DND-41 (cell line): ENCODE results near the gene NRG3.

Source experiments
- ATAC-seq: fragments of 200-7000 bp; cut with Tn5 transposase; 3 replicates; pipeline ENCODE4 v1.9.1; 2021; ENCODE audit warnings: low read depth; ENCODE audit not compliant: insufficient read depth
- DNase-seq: peaks from one replicate; pipeline ENCODE4 v3.0.0-alpha.2; 2020
- H2AFZ ChIP-seq: 2 replicates; pipeline ENCODE4 v1.6.0; 2012; ENCODE audit warnings: low read depth, low read length
- H3K27ac ChIP-seq: 2 replicates; pipeline ENCODE4 v1.5.1; 2012; ENCODE audit warnings: low read length, inconsistent platforms
- H3K27me3 ChIP-seq: fragments of 200-600 bp; sonication (generic); 2 replicates; pipeline ENCODE4 v1.6.0; 2012; ENCODE audit warnings: low read length, mild to moderate bottlenecking, inconsistent platforms; ENCODE audit not compliant: insufficient read depth, poor library complexity
- H3K36me3 ChIP-seq: 2 replicates; pipeline ENCODE4 v1.5.1; 2012; ENCODE audit warnings: low read length, inconsistent platforms; ENCODE audit not compliant: insufficient read depth
- H3K4me1 ChIP-seq: 2 replicates; pipeline ENCODE4 v1.5.1; 2012; ENCODE audit warnings: mild to moderate bottlenecking, low read length; ENCODE audit not compliant: insufficient read depth
- H3K4me2 ChIP-seq: 2 replicates; pipeline ENCODE4 v1.6.0; 2012; ENCODE audit warnings: mild to moderate bottlenecking, moderate library complexity, low read length, inconsistent platforms; ENCODE audit not compliant: insufficient read depth
- H3K4me3 ChIP-seq, 2 experiments: fragments of 200-600 bp in 1 of 2; shearing (Covaris generic) in 1 of 2; 2 replicates each; pipeline ENCODE4 v1.5.1; 2012 to 2016; ENCODE audit warnings: inconsistent platforms in 2 of 2, low read length in 2 of 2, mild to moderate bottlenecking in 2 of 2, low read depth in 1 of 2, moderate library complexity in 1 of 2
- H3K79me2 ChIP-seq: 2 replicates; pipeline ENCODE4 v1.6.0; 2012; ENCODE audit warnings: low read length, inconsistent platforms; ENCODE audit not compliant: insufficient read depth
- H3K9ac ChIP-seq: 2 replicates; pipeline ENCODE4 v1.6.0; 2012; ENCODE audit warnings: low read depth, mild to moderate bottlenecking, inconsistent platforms, low read length, moderate library complexity
- H3K9me3 ChIP-seq: 2 replicates; pipeline ENCODE4 v1.5.1; 2012; ENCODE audit warnings: low read length, moderate library complexity, mild to moderate bottlenecking, inconsistent platforms; ENCODE audit not compliant: insufficient read depth, severe bottlenecking
- H4K20me1 ChIP-seq: 2 replicates; pipeline ENCODE4 v1.6.0; 2012; ENCODE audit warnings: low read length; ENCODE audit not compliant: insufficient read depth
- EZH2 ChIP-seq: IDR thresholded peaks from 3 replicates; pipeline ENCODE4 v1.6.1; 2012; ENCODE audit warnings: borderline replicate concordance, low read depth, mild to moderate bottlenecking, moderate library complexity, low read length, inconsistent platforms; ENCODE audit not compliant: severe bottlenecking
- TF ChIP-seq, protein P1 (sequence below): IDR thresholded peaks from 2 replicates; pipeline ENCODE4 v1.5.1; 2012; ENCODE audit warnings: borderline replicate concordance, low read length, moderate library complexity, mild to moderate bottlenecking; ENCODE audit not compliant: poor library complexity, severe bottlenecking; ENCODE audit errors: extremely low read depth

NRG3 gene

DNA sequence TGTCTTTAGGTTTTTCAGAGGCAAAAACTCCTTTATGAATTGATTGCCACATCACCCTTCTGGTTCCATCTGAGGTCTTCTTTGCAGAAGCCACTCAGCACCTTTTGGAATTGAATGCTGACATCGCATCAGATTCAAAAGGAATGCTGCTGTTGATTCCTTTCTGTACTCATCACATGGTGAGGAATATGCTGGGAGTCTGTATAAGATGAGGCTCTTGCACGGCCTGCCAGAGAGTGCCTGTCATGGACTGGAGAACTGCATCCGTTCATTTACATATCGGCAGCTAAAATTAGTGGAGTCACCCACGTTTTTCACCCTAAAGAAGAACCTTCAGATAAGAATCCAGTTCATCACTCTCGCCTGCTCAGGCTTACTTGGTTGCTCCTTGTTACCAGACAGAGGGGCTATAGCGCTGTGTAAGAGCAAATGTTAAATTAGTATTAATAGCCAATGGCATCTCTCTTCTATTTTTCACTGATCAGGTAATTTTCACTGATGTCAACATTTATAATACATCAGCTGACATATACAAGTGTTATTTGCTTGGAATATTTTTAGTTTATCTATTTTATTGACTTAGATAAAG lies 14.3 kb downstream of the NRG3 start:
- Histone ChIP-seq H3K27ac (no peak overlapping the region), H3K9me3 (no peaks in the 10 kb centered on the region), H2AFZ (no peak overlapping the region), H3K27me3 (no peaks in the 10 kb centered on the region), H4K20me1 (no peaks in the 10 kb centered on the region), H3K4me2 (no peak overlapping the region), H3K4me1 (no peaks in the 10 kb centered on the region), H3K79me2 (no peaks in the 10 kb centered on the region), H3K4me3 (no peak overlapping the region), H3K36me3 (no peaks in the 10 kb centered on the region), H3K9ac (no peak overlapping the region)
- TF ChIP-seq, protein P1, sequence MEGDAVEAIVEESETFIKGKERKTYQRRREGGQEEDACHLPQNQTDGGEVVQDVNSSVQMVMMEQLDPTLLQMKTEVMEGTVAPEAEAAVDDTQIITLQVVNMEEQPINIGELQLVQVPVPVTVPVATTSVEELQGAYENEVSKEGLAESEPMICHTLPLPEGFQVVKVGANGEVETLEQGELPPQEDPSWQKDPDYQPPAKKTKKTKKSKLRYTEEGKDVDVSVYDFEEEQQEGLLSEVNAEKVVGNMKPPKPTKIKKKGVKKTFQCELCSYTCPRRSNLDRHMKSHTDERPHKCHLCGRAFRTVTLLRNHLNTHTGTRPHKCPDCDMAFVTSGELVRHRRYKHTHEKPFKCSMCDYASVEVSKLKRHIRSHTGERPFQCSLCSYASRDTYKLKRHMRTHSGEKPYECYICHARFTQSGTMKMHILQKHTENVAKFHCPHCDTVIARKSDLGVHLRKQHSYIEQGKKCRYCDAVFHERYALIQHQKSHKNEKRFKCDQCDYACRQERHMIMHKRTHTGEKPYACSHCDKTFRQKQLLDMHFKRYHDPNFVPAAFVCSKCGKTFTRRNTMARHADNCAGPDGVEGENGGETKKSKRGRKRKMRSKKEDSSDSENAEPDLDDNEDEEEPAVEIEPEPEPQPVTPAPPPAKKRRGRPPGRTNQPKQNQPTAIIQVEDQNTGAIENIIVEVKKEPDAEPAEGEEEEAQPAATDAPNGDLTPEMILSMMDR, result no peak
- no peak for TF ChIP-seq EZH2
- ATAC-seq (no peak), DNase-seq (no peak)

DNA sequence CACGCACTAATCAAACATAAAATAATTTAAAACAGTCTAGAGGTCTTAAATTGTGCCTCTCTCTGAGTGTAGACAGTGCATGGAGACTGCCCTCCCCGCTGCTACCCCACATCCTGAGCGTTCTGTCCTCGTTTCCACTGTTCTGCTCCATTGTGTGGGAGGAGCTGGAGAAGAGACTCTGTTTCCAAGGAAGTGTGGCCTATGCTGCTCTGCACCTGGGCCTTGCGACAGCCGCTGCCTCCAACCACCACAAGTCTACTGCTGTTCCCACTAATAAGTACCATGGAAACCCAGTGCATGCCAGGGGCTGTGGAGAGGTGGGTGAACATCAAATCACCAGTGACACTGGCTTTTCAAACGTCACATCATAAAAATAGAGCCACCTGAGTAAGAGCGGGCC lies 19.6 kb downstream of the NRG3 start:
- ATAC-seq (no peak), DNase-seq (no peak)
- no peaks in the 10 kb centered on the region for H3K36me3 ChIP-seq
- H3K9ac ChIP-seq, result no peak overlapping the region
- no peaks in the 10 kb centered on the region for H3K4me1 ChIP-seq
- H3K9me3 ChIP-seq, result no peaks in the 10 kb centered on the region
- H3K27ac ChIP-seq, result no peak overlapping the region
- no peak overlapping the region for H3K4me3 ChIP-seq
- TF ChIP-seq, protein P1, result no peak
- TF ChIP-seq EZH2, result no peak
- H3K27me3 ChIP-seq, result no peaks in the 10 kb centered on the region
- no peaks in the 10 kb centered on the region for H4K20me1 ChIP-seq
- no peak overlapping the region for H2AFZ ChIP-seq
- H3K4me2 ChIP-seq, result no peak overlapping the region
- H3K79me2 ChIP-seq, result no peaks in the 10 kb centered on the region

DNA sequence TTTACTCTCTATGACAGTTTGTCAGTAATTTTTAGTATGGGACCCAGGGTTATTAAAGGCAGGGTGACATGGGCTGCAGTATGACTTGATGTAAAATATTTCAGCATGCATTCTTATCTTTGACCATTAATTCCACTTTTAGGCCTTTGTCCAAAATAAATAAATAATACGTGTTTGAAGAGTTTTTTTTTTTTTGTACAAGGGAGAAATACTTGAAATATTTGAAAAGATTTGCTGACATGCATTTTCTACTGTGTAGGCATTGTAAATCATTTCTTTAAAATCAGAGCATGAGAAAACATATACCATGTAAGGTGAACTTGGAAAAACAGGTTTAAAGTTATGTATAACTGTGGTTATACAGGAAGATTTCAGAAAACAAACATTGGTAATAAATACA lies 23.5 kb downstream of the NRG3 start:
- H3K27me3 ChIP-seq, result no peaks in the 10 kb centered on the region
- no peaks in the 10 kb centered on the region for H3K4me1 ChIP-seq
- H4K20me1 ChIP-seq, result no peaks in the 10 kb centered on the region
- no peak overlapping the region for H2AFZ ChIP-seq
- H3K9me3 ChIP-seq, result no peaks in the 10 kb centered on the region
- H3K79me2 ChIP-seq, result no peaks in the 10 kb centered on the region
- H3K36me3 ChIP-seq, result no peaks in the 10 kb centered on the region
- no peak overlapping the region for H3K9ac ChIP-seq
- H3K4me2 ChIP-seq, result no peak overlapping the region
- DNase-seq (no peak), ATAC-seq (no peak)
- H3K27ac ChIP-seq, result no peak overlapping the region
- H3K4me3 ChIP-seq, result no peak overlapping the region
- TF ChIP-seq, protein P1, result no peak
- no peak for TF ChIP-seq EZH2

DNA sequence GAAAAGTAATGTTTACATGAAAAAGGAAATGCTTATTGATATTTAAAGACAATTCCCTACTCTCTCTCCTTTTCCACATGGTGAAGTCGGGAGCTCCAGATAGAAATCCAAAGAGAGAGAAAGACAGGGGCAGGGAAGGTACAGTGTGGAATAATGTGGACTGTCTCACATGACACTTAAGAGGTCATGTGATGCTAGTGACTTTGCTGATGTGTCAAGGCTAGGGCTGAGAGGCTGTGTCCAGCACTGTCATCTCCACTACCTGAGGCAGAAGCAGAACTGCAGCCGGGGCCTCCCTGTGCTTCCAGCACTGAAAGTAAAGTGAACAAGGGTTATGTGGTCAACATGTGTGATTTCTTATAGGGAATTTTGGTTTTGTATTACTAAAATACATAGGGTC lies 26.0 kb downstream of the NRG3 start:
- Histone ChIP-seq H3K9me3 (no peaks in the 10 kb centered on the region), H4K20me1 (no peaks in the 10 kb centered on the region), H3K4me1 (no peaks in the 10 kb centered on the region), H3K79me2 (no peaks in the 10 kb centered on the region), H3K27me3 (no peaks in the 10 kb centered on the region), H3K4me2 (no peak overlapping the region), H3K9ac (no peak overlapping the region), H2AFZ (no peak overlapping the region), H3K27ac (no peak overlapping the region), H3K36me3 (no peaks in the 10 kb centered on the region), H3K4me3 (no peak overlapping the region)
- ATAC-seq (no peak), DNase-seq (no peak)
- TF ChIP-seq EZH2, result no peak
- TF ChIP-seq, protein P1, result no peak
